Measurements from ENCODE around the gene HSPBP1.

GRCh38 chr19:55241935-55242464, 37.9 kb downstream of the HSPBP1 start:
- TF ChIP-seq CTCF (IDR thresholded peaks at IDR 0.05) (no peak), ZFX (IDR thresholded peaks at IDR 0.05; ENCODE audit: borderline replicate concordance) (no peak)

All from 22Rv1 (cell line).